MV-4-11 (cell line): ENCODE results near the gene ZKSCAN2.
A peak's percentile ranks its signal among the peaks of the same experiment; 100 is the strongest.

Source experiments
- DNase-seq: peaks from one replicate; lab custom pipeline; 2025; lab: John Stamatoyannopoulos, UW

Gene ZKSCAN2

GRCh38 chr16:25257470-25257955, at the start of gene ZKSCAN2:
Gene ZKSCAN2 (minus strand): TSS chr16:25257845. CDS start chr16:25257127, 718 bp downstream.
- peak; percentile 70 for DNase-seq

DNA sequence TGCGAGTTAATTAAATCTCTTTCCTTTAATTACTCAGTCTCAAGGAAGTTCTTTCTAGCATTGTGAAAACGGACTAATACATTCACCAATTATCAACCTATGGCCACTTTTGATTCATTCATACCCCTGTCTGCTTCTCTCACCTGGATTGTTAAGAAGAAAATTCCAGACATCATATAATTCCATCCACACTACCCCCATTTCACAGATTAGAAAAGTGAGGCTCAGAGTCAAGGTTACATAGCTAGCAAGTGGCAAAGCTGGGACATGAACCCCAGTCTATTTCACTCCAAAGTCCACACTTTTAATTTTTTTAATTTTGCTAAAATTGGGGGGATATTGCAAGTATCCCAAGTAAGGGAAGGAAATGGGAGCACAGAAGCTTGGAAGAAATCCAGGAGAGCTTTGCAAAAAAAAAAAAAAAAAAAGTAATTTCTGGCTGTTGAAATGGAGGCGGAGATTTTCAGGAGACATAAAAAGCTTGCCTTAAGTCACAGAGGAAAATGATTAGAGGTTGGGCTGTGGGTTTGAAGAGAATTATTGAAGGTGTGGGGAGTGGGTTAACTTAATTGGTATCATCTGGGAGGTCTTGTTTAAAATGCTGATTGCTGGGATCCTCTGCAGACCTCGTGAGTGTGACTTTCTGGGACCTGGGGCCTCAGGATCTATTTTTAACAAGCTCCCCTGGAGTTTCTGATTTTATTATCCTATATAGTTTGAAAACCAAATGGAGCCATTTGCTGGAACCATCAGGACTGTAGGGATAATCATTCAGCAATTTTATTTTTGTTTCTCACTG, 42.3 kb upstream of the ZKSCAN2 start:
- no peak for DNase-seq

- no peak for DNase-seq
Observed at GRCh38 chr16:25298165-25298872, 40.7 kb upstream of the ZKSCAN2 start.

GRCh38 chr16:25297151-25297787, 39.6 kb upstream of the ZKSCAN2 start:
- DNase-seq = no peak

DNA sequence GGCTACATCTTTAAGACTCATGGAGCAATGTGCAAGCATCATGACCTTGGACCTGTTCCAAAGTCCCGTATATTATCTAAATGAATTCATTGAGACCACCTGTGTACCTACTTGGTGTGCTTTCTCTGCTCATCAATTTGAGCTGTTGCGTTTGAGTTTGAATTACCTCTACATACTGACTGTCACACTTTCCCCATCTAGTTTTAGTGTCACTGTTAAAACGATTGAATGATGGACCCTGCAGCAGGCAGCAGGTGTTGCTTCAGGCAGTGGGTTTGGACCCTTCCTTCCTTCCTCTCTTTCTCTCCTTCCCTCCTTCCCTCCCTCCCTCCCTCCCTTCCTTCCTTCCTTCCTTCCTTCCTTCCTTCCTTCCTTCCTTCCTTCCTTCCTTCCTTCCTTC, 33.9 kb upstream of the ZKSCAN2 start:
- DNase-seq = no peak

GRCh38 chr16:25289466-25289865, 31.8 kb upstream of the ZKSCAN2 start:
- no peak for DNase-seq

DNA sequence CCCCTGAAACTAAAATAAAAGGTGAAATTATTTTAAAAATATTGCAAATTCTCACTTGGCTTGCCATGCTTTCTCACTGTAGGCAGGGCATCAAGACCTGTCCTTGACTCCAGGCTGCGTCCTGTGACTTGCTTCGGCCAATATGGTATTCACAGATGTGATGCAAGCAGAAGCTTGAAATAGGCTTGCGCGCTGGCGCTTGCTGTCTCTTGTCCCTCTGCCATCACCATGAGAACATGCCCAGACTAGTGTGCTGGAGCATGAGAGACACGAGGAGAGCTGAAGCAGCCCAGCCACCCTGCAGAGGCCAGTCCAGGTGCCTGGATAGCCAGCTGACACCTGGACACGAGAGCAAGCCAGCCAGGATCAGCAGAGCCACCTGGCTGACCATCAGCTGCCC, 21.8 kb upstream of the ZKSCAN2 start:
- DNase-seq = no peak

DNA sequence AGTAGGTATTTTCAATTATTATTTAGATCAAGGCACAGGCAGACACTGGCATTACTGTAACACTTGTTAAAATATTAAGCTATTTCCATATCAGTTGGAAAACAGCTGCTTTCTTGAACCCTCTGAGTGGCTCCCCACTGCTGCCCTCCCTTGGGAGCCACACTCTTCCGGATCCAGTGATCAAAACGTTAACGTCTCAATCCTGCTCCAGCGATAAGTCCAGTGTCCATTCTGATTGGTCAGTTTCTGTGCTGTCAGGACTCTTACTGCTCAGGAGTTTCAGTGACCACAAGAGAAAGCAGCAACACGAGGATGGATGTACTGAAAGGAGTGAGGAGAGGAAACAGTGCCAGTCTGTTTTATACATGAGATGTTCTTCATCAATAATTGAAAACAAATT, 13.8 kb upstream of the ZKSCAN2 start:
- no peak for DNase-seq

- DNase-seq = no peak
Observed at GRCh38 chr16:25270577-25270976, 12.9 kb upstream of the ZKSCAN2 start.

DNA sequence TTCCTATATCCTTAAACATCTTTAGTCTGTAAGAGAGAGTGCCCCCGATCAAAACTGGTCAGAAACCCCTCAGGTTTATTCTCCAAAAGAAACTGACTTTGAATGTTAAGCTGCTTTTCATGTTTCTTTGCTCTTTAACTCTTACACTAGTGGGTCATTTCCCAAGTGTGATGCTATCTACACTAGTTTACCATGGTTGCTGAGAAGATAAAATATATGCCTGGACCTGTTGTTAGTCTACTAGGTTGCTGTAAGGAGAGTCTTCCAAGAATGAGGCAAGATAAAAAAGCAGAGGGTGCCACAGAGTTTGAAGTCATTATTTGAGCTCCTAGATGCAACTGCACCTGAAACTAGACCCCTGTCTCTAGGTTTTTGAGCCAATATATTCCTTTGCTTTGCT, 12.2 kb upstream of the ZKSCAN2 start:
- DNase-seq = no peak

DNA sequence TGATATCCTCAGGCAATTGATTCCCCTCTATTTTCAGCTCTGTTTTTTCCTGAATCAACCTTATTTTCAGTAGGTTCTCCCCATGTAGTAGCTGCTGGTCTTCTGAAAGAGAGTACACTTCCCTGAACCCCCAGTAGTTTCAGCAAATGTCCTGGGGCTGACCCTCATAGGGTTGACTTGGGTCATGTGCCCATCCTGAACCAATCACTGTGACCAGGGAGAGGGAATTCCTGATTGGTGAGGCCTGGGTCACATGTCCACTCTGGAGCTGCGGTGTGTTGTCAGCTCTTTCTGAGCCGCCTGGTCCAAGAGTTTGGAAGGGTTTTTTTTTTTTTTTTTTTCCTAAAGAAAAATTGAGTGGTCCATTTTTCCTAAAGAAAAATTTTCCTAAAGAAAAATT, 8.3 kb upstream of the ZKSCAN2 start:
- no peak for DNase-seq

DNA sequence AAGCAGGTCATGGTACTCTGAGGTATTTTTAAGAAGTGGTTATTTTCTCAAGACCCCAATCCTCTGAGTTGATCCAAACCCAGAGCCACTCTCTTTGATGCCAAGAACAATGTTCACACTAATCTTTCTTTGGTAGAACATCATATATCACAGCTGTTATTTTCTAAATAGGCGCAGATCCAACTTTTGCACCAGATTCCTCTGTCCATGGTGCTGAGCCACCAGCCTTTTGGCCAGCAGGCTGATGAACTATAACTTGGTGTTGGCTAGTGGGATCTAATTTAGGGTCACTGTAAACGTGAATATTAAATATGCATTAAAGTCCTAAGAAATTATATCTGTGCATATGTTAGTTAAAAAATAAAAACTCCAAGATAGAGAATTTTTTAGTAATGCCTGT, 7.0 kb upstream of the ZKSCAN2 start:
- no peak for DNase-seq

DNA sequence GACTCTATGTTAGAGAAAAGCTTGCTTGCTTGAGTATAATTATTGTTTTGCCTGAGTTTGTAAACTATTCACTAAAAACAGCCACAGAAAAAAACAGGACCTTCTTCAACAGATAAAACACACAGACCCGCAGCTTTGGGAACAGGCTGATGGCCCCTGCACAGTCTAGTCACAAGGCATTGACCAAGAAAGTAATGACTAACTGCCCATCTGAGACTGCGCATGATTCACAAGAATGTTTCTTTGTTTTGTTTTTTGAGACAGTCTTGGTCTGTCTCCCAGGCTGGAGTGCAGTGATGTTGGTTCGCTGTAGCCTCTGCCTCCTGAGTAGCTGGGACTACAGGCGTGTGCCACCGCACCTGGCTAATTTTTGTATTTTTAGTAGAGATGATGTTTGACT, 2.8 kb upstream of the ZKSCAN2 start:
- DNase-seq = no peak

- no peak for DNase-seq
Observed at GRCh38 chr16:25258861-25259179, 1.2 kb upstream of the ZKSCAN2 start.

DNA sequence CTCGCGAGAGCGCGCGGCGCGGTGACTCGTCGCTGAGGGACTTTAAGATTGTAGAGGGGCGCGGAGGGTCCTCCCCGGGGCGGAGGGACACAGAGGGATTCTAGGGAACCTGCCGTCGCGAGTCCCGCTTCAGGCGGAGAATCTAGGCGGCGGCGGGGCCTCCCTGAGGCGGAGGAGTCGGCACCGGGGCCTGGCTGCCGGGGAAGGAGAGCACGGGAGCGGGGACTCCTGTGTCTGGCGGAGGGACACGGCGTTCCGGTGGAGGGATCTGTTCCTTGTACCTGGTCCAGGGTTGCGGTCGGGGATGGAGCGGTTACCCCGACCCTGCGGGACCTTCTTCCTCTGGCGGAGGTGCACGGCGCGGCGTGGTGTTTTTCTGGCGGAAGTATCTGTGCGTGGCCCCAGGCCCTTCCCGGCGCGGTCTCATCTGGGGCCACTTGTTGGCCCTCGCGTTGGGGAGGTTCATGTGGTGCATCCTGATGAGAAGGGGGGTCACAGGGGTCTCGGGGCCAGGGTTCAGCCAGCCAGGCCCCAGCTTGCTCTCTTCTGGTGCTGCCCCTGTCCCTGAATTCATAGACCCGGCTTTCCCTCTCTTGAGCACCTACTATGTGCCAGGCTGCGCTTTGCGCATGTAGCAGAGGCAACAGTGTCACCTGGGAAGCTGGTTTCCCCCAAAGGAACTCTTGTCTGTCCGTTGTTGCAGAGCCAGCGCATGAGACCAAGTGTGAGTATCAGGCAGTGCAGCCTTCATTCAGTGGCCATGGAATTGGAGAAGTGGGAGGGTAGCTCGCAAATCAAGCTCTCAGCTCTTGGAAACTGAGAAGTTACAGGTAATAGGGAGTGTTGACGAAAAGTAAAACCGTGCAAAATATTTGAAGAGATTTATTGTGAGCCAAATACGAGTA, 563 bp upstream of the ZKSCAN2 start:
- peak; percentile 67 for DNase-seq

- no peak for DNase-seq
Observed at GRCh38 chr16:25256695-25257469, 763 bp downstream of the ZKSCAN2 start.

GRCh38 chr16:25253322-25253721, 4.3 kb downstream of the ZKSCAN2 start:
- DNase-seq = no peak

DNA sequence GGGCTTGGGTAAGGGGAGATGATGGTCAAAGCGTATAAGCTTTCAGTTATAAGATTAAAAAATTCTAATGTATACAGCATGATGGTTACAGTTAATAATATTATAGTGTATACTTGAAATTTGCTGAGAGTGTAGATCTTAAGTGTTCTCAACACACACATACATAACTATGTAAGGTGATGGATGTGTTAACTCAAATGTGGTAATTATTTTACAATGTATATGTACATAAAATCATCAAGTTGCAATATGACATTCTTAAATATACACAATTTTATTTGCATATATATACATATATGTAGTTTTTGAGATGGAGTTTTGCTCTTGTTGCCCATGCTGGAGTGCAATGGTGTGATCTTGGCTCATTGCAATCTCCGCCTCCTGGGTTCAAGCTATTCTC, 7.2 kb downstream of the ZKSCAN2 start:
- DNase-seq = no peak

- DNase-seq = no peak
Observed at GRCh38 chr16:25235991-25236390, 21.7 kb downstream of the ZKSCAN2 start.

DNA sequence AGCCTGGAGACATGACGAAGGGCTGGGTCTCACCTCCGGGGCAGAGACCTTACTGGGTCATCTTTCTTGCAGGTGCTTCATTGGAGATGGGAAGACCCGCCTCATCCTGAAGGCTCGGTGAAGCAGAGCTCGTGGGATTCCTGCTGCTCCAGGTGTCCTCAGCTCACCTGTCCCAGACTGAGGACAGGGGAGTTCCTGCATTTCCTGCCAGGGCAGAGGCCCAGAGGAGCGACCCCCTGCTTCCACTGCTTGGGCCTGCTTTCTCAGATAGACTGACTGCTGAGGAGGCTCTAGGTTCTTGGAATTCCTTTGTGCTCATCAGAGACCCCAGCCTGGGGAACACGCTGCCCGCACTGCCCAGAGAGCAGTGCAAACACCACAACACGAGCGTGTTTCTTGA, 29.3 kb downstream of the ZKSCAN2 start:
- DNase-seq = no peak

DNA sequence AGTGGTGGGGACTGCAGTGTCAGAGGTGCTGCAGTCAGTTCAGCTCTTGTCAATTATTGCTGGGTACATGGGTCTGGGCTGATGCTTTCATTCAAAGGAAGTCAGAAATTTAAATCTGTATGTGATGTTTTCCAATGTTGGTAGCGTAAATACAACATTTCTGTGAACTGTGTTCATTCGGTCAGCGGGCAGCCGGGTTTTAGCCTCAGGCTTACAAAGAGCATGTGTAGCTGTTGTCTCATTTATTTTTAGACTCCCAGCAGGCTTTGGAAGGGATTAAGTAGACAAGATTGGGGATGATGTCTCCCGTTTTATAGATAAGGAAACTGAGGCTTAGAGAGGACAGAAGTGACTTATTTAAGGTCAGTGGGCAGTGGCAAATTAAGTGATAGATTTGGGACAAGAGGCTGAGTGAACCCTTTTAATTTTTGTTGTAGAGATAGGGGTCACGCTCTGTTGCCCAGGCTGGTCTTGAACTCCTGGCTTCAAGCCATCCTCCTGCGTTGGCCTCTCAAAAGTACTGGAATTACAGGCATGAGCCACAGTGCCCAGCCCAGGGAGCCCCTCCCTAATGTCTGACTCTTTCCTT, 32.8 kb downstream of the ZKSCAN2 start:
- DNase-seq = no peak
